B cell (primary cell): Measurements from ENCODE around the gene TLR8. TPM values are rescaled to one million over a fixed set of nuclear protein-coding genes. Genes with fewer than 3 reads are reported as not detected.
A peak's percentile ranks its signal among the peaks of the same experiment; 100 is the strongest.
"Not testable (repeated sequence)": the region's sequence is repeated elsewhere in the genome, so short reads cannot be mapped to it uniquely, and the experiment has no call there.

Experiments used
- ATAC-seq: fragments of 200-7000 bp; cut with Tn5 transposase; one replicate; pipeline ENCODE4 v1.10.0; 2021; ENCODE audit warnings: low read depth, mild to moderate bottlenecking, moderate number of reproducible peaks, moderate library complexity
- CTCF ChIA-PET: fragments of 350-600 bp; sonication (Branson Sonifier 250); formaldehyde crosslinking; loops from one replicate; lab custom pipeline; 2021; ENCODE audit warnings: antibody characterized with exemption, inconsistent platforms; lab: Charles Lee
- POLR2A ChIA-PET: fragments of 350-600 bp; sonication (Branson Sonifier 250); formaldehyde crosslinking; loops from one replicate; lab custom pipeline; 2021; ENCODE audit warnings: antibody characterized with exemption; lab: Charles Lee
- DNase-seq: peaks from one replicate; pipeline ENCODE4 v3.0.0; 2013
- H2AFZ ChIP-seq: 2 replicates; pipeline ENCODE4 v1.6.1; 2012; ENCODE audit warnings: mild to moderate bottlenecking, low read depth, low read length; ENCODE audit not compliant: insufficient read depth, poor library complexity, severe bottlenecking
- H3K27ac ChIP-seq, 2 donors: 1 replicate in 1 of 2; 2 replicates in 1 of 2; pipeline ENCODE4 v1.5.1; 2012 to 2013; ENCODE audit warnings: low read length in 2 of 2, mild to moderate bottlenecking in 2 of 2, moderate library complexity in 1 of 2
- H3K27me3 ChIP-seq, 4 experiments: fragments of 200-600 bp in 1 of 4; sonication (generic) in 1 of 4; replicated peaks in 1 of 4; 1 replicate in 2 of 4; 2 replicates in 2 of 4; pipeline versions ENCODE4 v1.6.1 to v1.7.0; 2013 to 2016; ENCODE audit warnings: low read length in 3 of 4, mild to moderate bottlenecking in 2 of 4, mixed read lengths in 1 of 4, moderate library complexity in 1 of 4; ENCODE audit not compliant: insufficient read depth in 4 of 4, control insufficient read depth in 3 of 4; ENCODE audit errors: control extremely low read depth in 1 of 4
- H3K36me3 ChIP-seq, 2 experiments: replicated peaks in 1 of 2; 1 replicate in 1 of 2; 2 replicates in 1 of 2; pipeline versions ENCODE4 v1.6.1 to v1.7.1; 2013; ENCODE audit warnings: low read length in 1 of 2; ENCODE audit not compliant: insufficient read depth in 2 of 2, control insufficient read depth in 1 of 2; ENCODE audit errors: control extremely low read depth in 1 of 2, extremely low read depth in 1 of 2
- H3K4me1 ChIP-seq, 2 donors: fragments of 200-600 bp in 1 of 2; sonication (generic) in 1 of 2; 1 replicate in 1 of 2; 2 replicates in 1 of 2; pipeline versions ENCODE4 v1.5.1 to v1.6.1; 2013 to 2017; ENCODE audit warnings: low read length in 2 of 2; ENCODE audit not compliant: control insufficient read depth in 2 of 2, insufficient read depth in 2 of 2
- H3K4me2 ChIP-seq: replicated peaks from 2 replicates; pipeline ENCODE3; 2012; ENCODE audit warnings: mild to moderate bottlenecking, low read depth, low read length; ENCODE audit not compliant: poor library complexity, severe bottlenecking
- H3K4me3 ChIP-seq, 5 experiments: fragments of 200-600 bp in 1 of 5; sonication (generic) in 1 of 5; 1 replicate in 3 of 5; 2 replicates in 2 of 5; pipeline versions ENCODE4 v1.5.1 to v1.7.0; 2011 to 2016; ENCODE audit warnings: low read length in 4 of 5, mild to moderate bottlenecking in 4 of 5, low read depth in 2 of 5, control low read depth in 1 of 5, moderate library complexity in 1 of 5; ENCODE audit not compliant: insufficient read depth in 1 of 5; ENCODE audit errors: control extremely low read depth in 1 of 5, extremely low read depth in 1 of 5
- H3K79me2 ChIP-seq: fragments of 200-600 bp; sonication (generic); one replicate; pipeline ENCODE4 v1.6.0; 2016; ENCODE audit warnings: low read length; ENCODE audit not compliant: control insufficient read depth, insufficient read depth
- H3K9ac ChIP-seq: fragments of 200-600 bp; sonication (generic); 2 replicates; pipeline ENCODE4 v1.6.1; 2017; ENCODE audit warnings: mild to moderate bottlenecking, low read length, moderate library complexity
- H3K9me3 ChIP-seq, 3 donors: one replicate each; pipeline versions ENCODE4 v1.6.1 to v1.7.1; 2013; ENCODE audit warnings: low read length in 2 of 3; ENCODE audit not compliant: control insufficient read depth in 2 of 3, insufficient read depth in 1 of 3; ENCODE audit errors: control extremely low read depth in 1 of 3
- H4K20me1 ChIP-seq: 2 replicates; pipeline ENCODE4 v1.6.0; 2012; ENCODE audit warnings: mild to moderate bottlenecking, low read length; ENCODE audit not compliant: insufficient read depth, control insufficient read depth, poor library complexity, severe bottlenecking
- H3K27ac Mint-ChIP-seq: one replicate; pipeline ENCODE4 v1.8.0; 2021; ENCODE audit warnings: mixed read lengths
- H3K27me3 Mint-ChIP-seq: one replicate; pipeline ENCODE4 v1.8.0; 2021; ENCODE audit warnings: mixed read lengths
- H3K4me1 Mint-ChIP-seq: one replicate; pipeline ENCODE4 v1.8.0; 2021; ENCODE audit warnings: mixed read lengths
- H3K4me3 Mint-ChIP-seq: one replicate; pipeline ENCODE4 v1.8.0; 2021; ENCODE audit warnings: mixed read lengths
- H3K9me3 Mint-ChIP-seq: one replicate; pipeline ENCODE4 v1.8.0; 2022; ENCODE audit warnings: mixed read lengths; ENCODE audit not compliant: insufficient read depth
- CTCF ChIP-seq: fragments of 200-600 bp; IDR thresholded peaks from one replicate; pipeline ENCODE4 v1.8.0; 2022; ENCODE audit warnings: antibody characterized with exemption, mild to moderate bottlenecking
- EZH2 ChIP-seq: IDR thresholded peaks from 2 replicates; pipeline ENCODE4 v1.6.1; 2012; ENCODE audit warnings: borderline replicate concordance, low read depth, mild to moderate bottlenecking, moderate library complexity, low read length; ENCODE audit not compliant: insufficient read depth, poor library complexity, severe bottlenecking
- WGBS: methylation state at CpG from one replicate; pipeline ENCODE4 v1.1.5; 2013; ENCODE audit warnings: missing lambda C conversion rate; ENCODE audit not compliant: insufficient coverage; 5-methylcytosine and 5-hydroxymethylcytosine counted together
- intact Hi-C: fragments of 100-400 bp; cut with micrococcal nuclease; formaldehyde crosslinking; loops from one replicate; pipeline ENCODE4 v1.10.0; 2022
- polyA plus RNA-seq: library from polyadenylated mRNA; depleted of rRNA; stranded (reverse); fragments of >200 nt; gene quantifications from 2 replicates; pipeline ENCODE4 v1.2.3, GENCODE V29; 2012
- total RNA-seq, 2 donors: library from RNA; stranded (reverse); fragments of 120-200 nt in 1 of 2; gene quantifications; 1 replicate in 1 of 2; 2 replicates in 1 of 2; pipeline versions ENCODE4 v1.2.3 to v1.2.4, GENCODE V29; 2013 to 2022

TLR8 gene
- total and polyA plus RNA-seq, 2 donors (not counting 1 experiment from before 2014, with no cell fraction given): 0.19 to 0.39 TPM

- CTCF ChIA-PET: interaction anchor here (0.8 to 1.5 kb wide), 2 partner anchors 14 kb away, joined by 3 read pairs; no protein-coding TSS in a partner anchor
- intact Hi-C loops: no loop called here
- Histone ChIP-seq H4K20me1 (no peaks in the 10 kb centered on the region), H3K9me3 (no peaks in the 10 kb centered on the region), H3K36me3 (no peaks in the 10 kb centered on the region), H3K4me1 (peaks cover 52 to 54% of the 10 kb centered on the region in 2 donors), H3K4me3 (no peak overlapping the region), H3K9ac (no peak overlapping the region), H3K4me2 (peak overlapping the region; percentile 19), H3K27ac (no peak overlapping the region), H3K79me2 (peaks cover 27% of the 10 kb centered on the region), H2AFZ (no peak overlapping the region), H3K27me3 (peaks cover 0 to under 1% (median 0%) of the 10 kb centered on the region in 4 experiments)
- no peaks in the 10 kb centered on the region for H3K27me3 Mint-ChIP-seq
- POLR2A ChIA-PET: interaction anchor here (6.7 kb wide), 1 partner anchor 12 kb away, joined by 136 read pairs; the partner anchor contains the start of gene TMSB4X
- TF ChIP-seq EZH2: no peak
- TF ChIP-seq CTCF: peak; percentile 22
- peaks cover 53% of the 10 kb centered on the region for H3K4me1 Mint-ChIP-seq
- peak overlapping the region; percentile 34 for H3K4me3 Mint-ChIP-seq
- peak overlapping the region; percentile 82 for H3K27ac Mint-ChIP-seq
- no CpG with 5 or more reads among the region's 2 CpGs for WGBS
- ATAC-seq (no peak), DNase-seq (peak; percentile 33)
- no peaks in the 10 kb centered on the region for H3K9me3 Mint-ChIP-seq
Measured at GRCh38 chrX:12961196-12961718, 54.8 kb downstream of the TLR8 start.

- Histone ChIP-seq H3K9ac (no peak overlapping the region), H3K27ac (no peak overlapping the region), H3K79me2 (peaks cover 30% of the 10 kb centered on the region), H4K20me1 (no peaks in the 10 kb centered on the region), H3K36me3 (no peaks in the 10 kb centered on the region), H3K4me1 (peaks cover 46 to 49% of the 10 kb centered on the region in 2 donors), H3K4me2 (peak overlapping the region; percentile 19), H3K9me3 (no peaks in the 10 kb centered on the region), H3K4me3 (no peak overlapping the region), H3K27me3 (peaks cover 0 to 4% (median 0%) of the 10 kb centered on the region in 4 experiments), H2AFZ (no peak overlapping the region)
- Mint-ChIP-seq H3K27me3 (no peaks in the 10 kb centered on the region), H3K4me1 (peaks cover 52% of the 10 kb centered on the region), H3K9me3 (no peaks in the 10 kb centered on the region), H3K27ac (peak overlapping the region; percentile 82), H3K4me3 (peak overlapping the region; percentile 59)
- CTCF ChIA-PET: interaction anchor here (0.8 kb wide), 1 partner anchor 15 kb away, joined by 3 read pairs; no protein-coding TSS in a partner anchor
- TF ChIP-seq CTCF (no peak), EZH2 (no peak)
- intact Hi-C loops: no loop called here
- POLR2A ChIA-PET: no interaction called here
- no peak for ATAC-seq
- WGBS: 47% methylated on average over 3 of the region's 4 CpGs
- DNase-seq: no peak
Measured at GRCh38 chrX:12962041-12962504, 55.7 kb downstream of the TLR8 start.

- POLR2A ChIA-PET, H3K4me3 Mint-ChIP-seq, DNase-seq, H3K4me3 ChIP-seq, H3K9ac ChIP-seq, H3K36me3 ChIP-seq, CTCF ChIA-PET, ATAC-seq, H4K20me1 ChIP-seq, H3K27me3 Mint-ChIP-seq, H3K27ac ChIP-seq, intact Hi-C loops, H3K9me3 Mint-ChIP-seq, H2AFZ ChIP-seq, H3K27ac Mint-ChIP-seq, H3K9me3 ChIP-seq, H3K4me2 ChIP-seq, H3K27me3 ChIP-seq: not testable (repeated sequence)
- Histone ChIP-seq H3K4me1 (peaks cover 43 to 45% of the 10 kb centered on the region in 2 donors), H3K79me2 (peaks cover 35% of the 10 kb centered on the region)
- no CpG with 5 or more reads among the region's 52 CpGs for WGBS
- H3K4me1 Mint-ChIP-seq: peaks cover 52% of the 10 kb centered on the region
Measured at GRCh38 chrX:12963210-12963850, 56.9 kb downstream of the TLR8 start.
